Loucy (cell line): ENCODE data around the gene FEM1A.
"Not testable (repeated sequence)": the region's sequence is repeated elsewhere in the genome, so short reads cannot be mapped to it uniquely, and the experiment has no call there.

ENCODE experiments used
- H2AFZ ChIP-seq: fragments of 200-600 bp; sonication (generic); 2 replicates; pipeline ENCODE4 v1.6.0; 2016; ENCODE audit warnings: antibody characterized with exemption, mild to moderate bottlenecking, low read length, moderate library complexity
- H3F3A ChIP-seq: fragments of 200-600 bp; 2 replicates; pipeline ENCODE4 v1.6.0; 2016; ENCODE audit warnings: antibody characterized with exemption, low read depth, mild to moderate bottlenecking
- H3K27me3 ChIP-seq: fragments of 200-600 bp; sonication (generic); 2 replicates; pipeline ENCODE4 v1.6.1; 2014; ENCODE audit warnings: low read length, mild to moderate bottlenecking; ENCODE audit not compliant: insufficient read depth, poor library complexity, severe bottlenecking
- H3K36me3 ChIP-seq: fragments of 200-600 bp; sonication (generic); 2 replicates; pipeline ENCODE4 v1.6.1; 2016; ENCODE audit warnings: low read length; ENCODE audit not compliant: insufficient read depth
- H3K4me1 ChIP-seq: fragments of 200-600 bp; sonication (generic); 2 replicates; pipeline ENCODE4 v1.5.1; 2014; ENCODE audit warnings: low read length, mild to moderate bottlenecking; ENCODE audit not compliant: insufficient read depth, poor library complexity, severe bottlenecking
- H3K4me2 ChIP-seq: fragments of 200-600 bp; sonication (generic); 2 replicates; pipeline ENCODE4 v1.6.0; 2014; ENCODE audit warnings: antibody characterized with exemption, low read length, low read depth, mild to moderate bottlenecking; ENCODE audit not compliant: poor library complexity, severe bottlenecking
- H3K4me3 ChIP-seq: fragments of 200-600 bp; sonication (generic); 2 replicates; pipeline ENCODE4 v1.5.1; 2014; ENCODE audit warnings: low read length, mild to moderate bottlenecking, mixed read lengths; ENCODE audit not compliant: poor library complexity, severe bottlenecking
- H3K79me2 ChIP-seq: fragments of 200-600 bp; sonication (generic); 2 replicates; pipeline ENCODE4 v1.6.1; 2014; ENCODE audit warnings: low read length; ENCODE audit not compliant: insufficient read depth
- H3K9ac ChIP-seq: fragments of 200-600 bp; sonication (generic); 2 replicates; pipeline ENCODE4 v1.6.0; 2014; ENCODE audit warnings: mild to moderate bottlenecking, low read depth, low read length, moderate library complexity; ENCODE audit not compliant: poor library complexity, severe bottlenecking
- H3K9me2 ChIP-seq: fragments of 200-600 bp; sonication (generic); replicated peaks from 2 replicates; pipeline ENCODE4 v1.6.1; 2016; ENCODE audit warnings: low read depth, low read length, mixed read lengths
- H3K9me3 ChIP-seq: fragments of 200-600 bp; sonication (generic); 2 replicates; pipeline ENCODE4 v1.6.1; 2014; ENCODE audit warnings: mild to moderate bottlenecking, antibody characterized with exemption, low read length, low read depth; ENCODE audit not compliant: insufficient read depth
- H4K20me1 ChIP-seq: fragments of 200-600 bp; sonication (generic); 2 replicates; pipeline ENCODE4 v1.6.0; 2014; ENCODE audit warnings: antibody characterized with exemption, low read length, mild to moderate bottlenecking; ENCODE audit not compliant: insufficient read depth, poor library complexity, severe bottlenecking
- EZH2phosphoT487 ChIP-seq: fragments of 200-600 bp; IDR thresholded peaks from 2 replicates; pipeline ENCODE4 v1.6.1; 2018; ENCODE audit warnings: antibody characterized with exemption, mild to moderate bottlenecking, moderate library complexity, borderline replicate concordance
- TF ChIP-seq, protein P1 (sequence below): fragments of 200-600 bp; sonication (generic); conservative IDR thresholded peaks from 2 replicates; pipeline ENCODE4 v1.5.1; 2014; ENCODE audit warnings: mild to moderate bottlenecking, antibody characterized with exemption, low read length

Gene FEM1A

DNA sequence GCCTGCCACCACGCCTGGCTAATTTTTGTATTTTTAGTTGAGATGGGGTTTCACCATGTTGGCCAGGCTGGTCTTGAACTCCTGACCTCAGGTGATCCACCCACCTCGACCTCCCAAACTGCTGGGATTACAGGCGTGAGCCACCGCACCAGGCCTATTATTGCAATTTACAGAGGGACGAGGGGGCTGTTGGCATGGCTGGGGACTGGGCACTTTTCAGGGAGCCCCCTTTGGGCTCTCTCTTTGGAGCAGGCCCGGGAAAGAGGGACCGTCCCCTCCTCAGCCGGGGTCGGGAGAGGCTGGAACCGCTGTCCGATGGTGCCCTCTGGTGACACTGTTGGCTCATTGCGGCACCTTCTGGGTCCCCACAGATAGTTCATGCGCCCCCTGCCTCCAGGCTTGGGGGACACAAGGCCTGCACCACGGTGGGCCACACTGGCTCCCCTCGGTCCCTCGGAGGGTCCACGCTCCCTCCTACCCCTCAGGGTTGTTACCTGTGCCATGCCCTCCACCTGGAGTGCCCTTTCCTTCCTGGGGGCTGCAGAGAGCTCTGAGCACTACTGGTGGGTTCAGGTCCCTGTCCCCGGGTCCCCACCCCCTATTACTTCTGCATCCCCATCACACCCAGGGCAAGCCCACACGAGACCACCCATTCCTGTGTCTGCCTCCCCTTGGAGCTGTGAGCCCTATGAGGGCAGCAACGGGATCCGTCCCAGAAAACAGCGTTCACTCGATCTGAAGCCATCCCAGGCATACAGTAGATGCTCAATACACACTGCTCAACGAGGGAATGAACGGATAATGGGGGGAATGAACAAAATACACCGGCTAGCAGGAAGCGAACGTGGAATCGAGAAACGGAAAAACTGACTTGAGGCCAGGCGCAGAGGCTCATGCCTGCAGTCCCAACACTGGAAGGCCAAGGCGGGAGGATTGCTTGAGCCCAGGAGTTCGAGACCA, 12.5 kb downstream of the FEM1A start:
- no peaks in the 10 kb centered on the region for H3K27me3 ChIP-seq
- H3K4me1 ChIP-seq, result no peaks in the 10 kb centered on the region
- H3K4me2 ChIP-seq, result no peak overlapping the region
- H3K9ac ChIP-seq, result no peak overlapping the region
- no peaks in the 10 kb centered on the region for H3K79me2 ChIP-seq
- peak overlapping the region; percentile 71 for H2AFZ ChIP-seq
- H3K36me3 ChIP-seq, result no peaks in the 10 kb centered on the region
- no peaks in the 10 kb centered on the region for H4K20me1 ChIP-seq
- H3K9me2 ChIP-seq, result no peaks in the 10 kb centered on the region
- no peak overlapping the region for H3K4me3 ChIP-seq
- no peaks in the 10 kb centered on the region for H3K9me3 ChIP-seq
- H3F3A ChIP-seq, result no peaks in the 10 kb centered on the region
- TF ChIP-seq, protein P1, sequence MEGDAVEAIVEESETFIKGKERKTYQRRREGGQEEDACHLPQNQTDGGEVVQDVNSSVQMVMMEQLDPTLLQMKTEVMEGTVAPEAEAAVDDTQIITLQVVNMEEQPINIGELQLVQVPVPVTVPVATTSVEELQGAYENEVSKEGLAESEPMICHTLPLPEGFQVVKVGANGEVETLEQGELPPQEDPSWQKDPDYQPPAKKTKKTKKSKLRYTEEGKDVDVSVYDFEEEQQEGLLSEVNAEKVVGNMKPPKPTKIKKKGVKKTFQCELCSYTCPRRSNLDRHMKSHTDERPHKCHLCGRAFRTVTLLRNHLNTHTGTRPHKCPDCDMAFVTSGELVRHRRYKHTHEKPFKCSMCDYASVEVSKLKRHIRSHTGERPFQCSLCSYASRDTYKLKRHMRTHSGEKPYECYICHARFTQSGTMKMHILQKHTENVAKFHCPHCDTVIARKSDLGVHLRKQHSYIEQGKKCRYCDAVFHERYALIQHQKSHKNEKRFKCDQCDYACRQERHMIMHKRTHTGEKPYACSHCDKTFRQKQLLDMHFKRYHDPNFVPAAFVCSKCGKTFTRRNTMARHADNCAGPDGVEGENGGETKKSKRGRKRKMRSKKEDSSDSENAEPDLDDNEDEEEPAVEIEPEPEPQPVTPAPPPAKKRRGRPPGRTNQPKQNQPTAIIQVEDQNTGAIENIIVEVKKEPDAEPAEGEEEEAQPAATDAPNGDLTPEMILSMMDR, result peak; percentile 96
- TF ChIP-seq EZH2phosphoT487, result no peak

DNA sequence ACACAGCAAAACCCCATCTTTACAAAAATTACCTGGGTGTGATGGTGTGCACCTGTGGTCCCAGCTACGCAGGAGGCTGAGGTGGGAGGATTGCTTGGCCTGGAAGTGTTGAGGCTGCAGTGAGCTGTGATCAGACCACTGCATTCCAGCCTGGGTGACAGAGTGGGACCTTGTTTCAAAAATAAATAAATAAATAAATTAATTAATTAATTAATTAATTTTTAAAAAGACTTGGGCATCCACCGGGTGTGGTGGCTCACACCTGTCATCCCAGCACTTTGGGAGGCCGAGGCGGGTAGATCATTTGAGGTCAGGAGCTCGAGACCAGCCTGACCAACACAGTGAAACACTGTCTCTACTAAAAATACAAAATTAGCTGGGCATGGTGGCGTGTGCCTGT, 13.6 kb downstream of the FEM1A start:
- H2AFZ ChIP-seq, H3K9ac ChIP-seq, H3K4me1 ChIP-seq, H3F3A ChIP-seq, H3K9me3 ChIP-seq, H3K79me2 ChIP-seq, H3K4me3 ChIP-seq, H3K27me3 ChIP-seq, H4K20me1 ChIP-seq, H3K4me2 ChIP-seq, H3K9me2 ChIP-seq, H3K36me3 ChIP-seq: not testable (repeated sequence)

DNA sequence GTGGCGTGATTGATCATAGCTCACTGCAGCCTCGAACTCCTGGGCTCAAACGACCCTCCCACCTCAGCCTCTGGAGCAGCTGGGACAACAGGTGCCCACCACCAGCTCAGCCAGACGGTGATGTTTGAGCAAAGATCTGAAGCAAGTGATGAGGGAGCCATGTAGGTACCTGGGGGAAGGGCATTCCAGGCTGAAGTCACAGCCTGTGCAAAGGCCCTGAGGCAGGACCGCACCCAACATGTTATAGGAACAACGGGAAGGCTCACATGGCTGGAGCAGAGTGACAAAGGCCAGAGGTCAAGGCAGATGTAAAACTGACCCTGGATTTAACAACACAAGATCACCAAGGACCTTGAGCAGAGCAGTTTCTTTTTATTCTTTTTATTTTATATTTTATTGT, 14.8 kb downstream of the FEM1A start:
- no peak overlapping the region for H2AFZ ChIP-seq
- no peak overlapping the region for H3K4me2 ChIP-seq
- no peaks in the 10 kb centered on the region for H3K4me1 ChIP-seq
- H3K79me2 ChIP-seq, result no peaks in the 10 kb centered on the region
- TF ChIP-seq, protein P1, result no peak
- TF ChIP-seq EZH2phosphoT487, result no peak
- no peaks in the 10 kb centered on the region for H3K9me2 ChIP-seq
- H3F3A ChIP-seq, result no peaks in the 10 kb centered on the region
- no peaks in the 10 kb centered on the region for H3K9me3 ChIP-seq
- H4K20me1 ChIP-seq, result no peaks in the 10 kb centered on the region
- H3K9ac ChIP-seq, result no peak overlapping the region
- H3K27me3 ChIP-seq, result no peaks in the 10 kb centered on the region
- H3K4me3 ChIP-seq, result no peak overlapping the region
- H3K36me3 ChIP-seq, result no peaks in the 10 kb centered on the region

DNA sequence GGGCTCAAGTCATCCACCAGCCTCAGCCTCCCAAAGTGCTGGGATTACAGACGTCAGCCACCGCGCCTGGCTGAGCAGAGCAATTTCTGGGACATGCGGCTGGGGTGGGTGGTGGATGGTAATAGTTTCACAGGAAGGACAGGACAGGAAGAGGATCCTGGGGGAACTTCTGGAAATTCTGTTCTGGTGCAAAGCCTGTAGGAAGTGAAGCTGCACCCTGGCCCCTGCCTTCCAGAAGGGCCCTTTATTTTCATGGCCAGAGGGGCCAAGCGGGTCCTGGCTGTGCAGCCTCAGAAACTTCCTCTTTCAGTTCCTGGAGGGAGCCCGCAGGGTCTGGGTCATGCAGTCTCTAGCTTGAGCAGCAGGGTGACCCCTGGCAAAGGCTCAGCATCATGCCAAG, 15.7 kb downstream of the FEM1A start:
- Histone ChIP-seq H2AFZ (no peak overlapping the region), H3K36me3 (no peaks in the 10 kb centered on the region), H3K79me2 (no peaks in the 10 kb centered on the region), H3K9me2 (no peaks in the 10 kb centered on the region), H3K27me3 (no peaks in the 10 kb centered on the region), H3K4me3 (no peak overlapping the region), H3F3A (no peaks in the 10 kb centered on the region), H3K4me1 (no peaks in the 10 kb centered on the region), H3K4me2 (no peak overlapping the region), H3K9ac (no peak overlapping the region), H4K20me1 (no peaks in the 10 kb centered on the region), H3K9me3 (no peaks in the 10 kb centered on the region)
- no peak for TF ChIP-seq EZH2phosphoT487
- TF ChIP-seq, protein P1, result no peak
